Dedifferentiated amniotic fluid mesenchymal stem cell (primary cell): ENCODE results near the gene ACOT11.
"Not testable (repeated sequence)": the region's sequence is repeated elsewhere in the genome, so short reads cannot be mapped to it uniquely, and the experiment has no call there.

Source experiments
- DNase-seq: peaks from one replicate; pipeline ENCODE4 v3.0.0-alpha.2; 2016; ENCODE audit errors: extremely low spot score

ACOT11 gene

GRCh38 chr1:54608566-54609230 lies 60.7 kb downstream of the ACOT11 start:
- DNase-seq: no peak

GRCh38 chr1:54609301-54609921 lies 61.4 kb downstream of the ACOT11 start:
- DNase-seq: no peak

GRCh38 chr1:54610048-54610447 lies 62.0 kb downstream of the ACOT11 start:
- DNase-seq: no peak

GRCh38 chr1:54610601-54611580 lies 62.9 kb downstream of the ACOT11 start:
- DNase-seq: no peak

GRCh38 chr1:54611621-54612020 lies 63.6 kb downstream of the ACOT11 start:
- no peak for DNase-seq

- no peak for DNase-seq
These were observed 66.0 kb downstream of the ACOT11 start for GRCh38 chr1:54614024-54614423.

GRCh38 chr1:54614563-54614962 lies 66.5 kb downstream of the ACOT11 start:
- DNase-seq: no peak

GRCh38 chr1:54615531-54616279 lies 67.7 kb downstream of the ACOT11 start:
- DNase-seq: no peak

- DNase-seq: no peak
These were observed 71.7 kb downstream of the ACOT11 start for GRCh38 chr1:54619749-54620148.

- DNase-seq: no peak
These were observed 75.4 kb downstream of the ACOT11 start, which contains the start of gene FAM151A for GRCh38 chr1:54623216-54624007. Gene FAM151A (minus strand): TSS chr1:54623525. CDS start chr1:54623395, 130 bp downstream.

GRCh38 chr1:54624466-54625464 lies 76.7 kb downstream of the ACOT11 start:
- DNase-seq: no peak

GRCh38 chr1:54627196-54627595 lies 79.2 kb downstream of the ACOT11 start:
- DNase-seq: no peak

GRCh38 chr1:54635804-54636203 lies 87.8 kb downstream of the ACOT11 start:
- DNase-seq: not testable (repeated sequence)

GRCh38 chr1:54636461-54637446 lies 88.7 kb downstream of the ACOT11 start:
- DNase-seq: not testable (repeated sequence)

- no peak for DNase-seq
These were observed 92.3 kb downstream of the ACOT11 start for GRCh38 chr1:54640361-54640760.

- no peak for DNase-seq
These were observed 93.1 kb downstream of the ACOT11 start, which contains the start of gene MROH7 for GRCh38 chr1:54640863-54641836. Gene MROH7 (plus strand): TSS chr1:54641786. CDS start chr1:54652927, 11,141 bp downstream.

- DNase-seq: no peak
These were observed 95.7 kb downstream of the ACOT11 start for GRCh38 chr1:54643736-54644135.
